MG63 (cell line): ENCODE measurements around the gene HTRA1. TPM values are rescaled to one million over a fixed set of nuclear protein-coding genes. Genes with fewer than 3 reads are reported as not detected.

Source experiments
- DNase-seq: peaks from one replicate; pipeline ENCODE4 v3.0.0-alpha.2; 2020
- H3K27me3 ChIP-seq: fragments of 250-450 bp; sonication (Bioruptor Pico); 2 replicates; pipeline ENCODE4 v1.5.1; 2020; ENCODE audit warnings: mild to moderate bottlenecking, moderate library complexity
- H3K36me3 ChIP-seq: fragments of 250-450 bp; sonication (Bioruptor Pico); 2 replicates; pipeline ENCODE4 v1.5.1; 2020; ENCODE audit warnings: mild to moderate bottlenecking, moderate library complexity
- H3K4me3 ChIP-seq: fragments of 250-450 bp; sonication (Bioruptor Pico); 2 replicates; pipeline ENCODE4 v1.5.1; 2020; ENCODE audit warnings: mild to moderate bottlenecking, moderate library complexity
- H3K9me3 ChIP-seq: fragments of 250-450 bp; sonication (Bioruptor Pico); 2 replicates; pipeline ENCODE4 v1.5.1; 2020; ENCODE audit warnings: mild to moderate bottlenecking, moderate library complexity
- total RNA-seq: library from RNA; depleted of rRNA; stranded (reverse); fragments of >200 nt; shearing (Covaris generic); gene quantifications from 2 replicates; pipeline ENCODE4 v1.2.3, GENCODE V29; 2014; ENCODE audit warnings: low replicate concordance

The HTRA1 gene
- total RNA-seq, 1 experiment from 2014 or later, result 26.0 TPM

GRCh38 chr10:122464250-122464510 is 2.8 kb downstream of the HTRA1 start:
- Histone ChIP-seq H3K9me3 (no peaks in the 10 kb centered on the region), H3K4me3 (no peak overlapping the region), H3K36me3 (no peaks in the 10 kb centered on the region), H3K27me3 (no peaks in the 10 kb centered on the region)
- DNase-seq, result no peak

- Histone ChIP-seq H3K36me3 (no peaks in the 10 kb centered on the region), H3K4me3 (no peak overlapping the region), H3K9me3 (no peaks in the 10 kb centered on the region), H3K27me3 (no peaks in the 10 kb centered on the region)
- DNase-seq, result no peak
Observed at GRCh38 chr10:122464586-122464985, 3.2 kb downstream of the HTRA1 start.

GRCh38 chr10:122465401-122466040 is 4.2 kb downstream of the HTRA1 start:
- no peaks in the 10 kb centered on the region for H3K36me3 ChIP-seq
- H3K9me3 ChIP-seq, result no peaks in the 10 kb centered on the region
- H3K4me3 ChIP-seq, result no peak overlapping the region
- no peak for DNase-seq
- no peaks in the 10 kb centered on the region for H3K27me3 ChIP-seq

- Histone ChIP-seq H3K36me3 (no peaks in the 10 kb centered on the region), H3K4me3 (no peak overlapping the region), H3K27me3 (no peaks in the 10 kb centered on the region), H3K9me3 (no peaks in the 10 kb centered on the region)
- DNase-seq, result no peak
Observed at GRCh38 chr10:122466951-122467381, 5.6 kb downstream of the HTRA1 start.

- Histone ChIP-seq H3K9me3 (no peaks in the 10 kb centered on the region), H3K36me3 (no peaks in the 10 kb centered on the region), H3K4me3 (no peak overlapping the region), H3K27me3 (no peaks in the 10 kb centered on the region)
- no peak for DNase-seq
Observed at GRCh38 chr10:122467701-122468100, 6.3 kb downstream of the HTRA1 start.

GRCh38 chr10:122468307-122468925 is 7.1 kb downstream of the HTRA1 start:
- no peaks in the 10 kb centered on the region for H3K27me3 ChIP-seq
- no peak overlapping the region for H3K4me3 ChIP-seq
- H3K36me3 ChIP-seq, result no peaks in the 10 kb centered on the region
- DNase-seq, result no peak
- H3K9me3 ChIP-seq, result no peaks in the 10 kb centered on the region

- H3K4me3 ChIP-seq, result no peak overlapping the region
- no peaks in the 10 kb centered on the region for H3K36me3 ChIP-seq
- no peaks in the 10 kb centered on the region for H3K9me3 ChIP-seq
- DNase-seq, result peak; percentile 78
- H3K27me3 ChIP-seq, result no peaks in the 10 kb centered on the region
Observed at GRCh38 chr10:122468926-122469781, 7.8 kb downstream of the HTRA1 start.

GRCh38 chr10:122469848-122470247 is 8.5 kb downstream of the HTRA1 start:
- H3K4me3 ChIP-seq, result no peak overlapping the region
- no peak for DNase-seq
- no peaks in the 10 kb centered on the region for H3K27me3 ChIP-seq
- H3K36me3 ChIP-seq, result no peaks in the 10 kb centered on the region
- no peaks in the 10 kb centered on the region for H3K9me3 ChIP-seq

- Histone ChIP-seq H3K4me3 (no peak overlapping the region), H3K36me3 (no peaks in the 10 kb centered on the region), H3K9me3 (no peaks in the 10 kb centered on the region), H3K27me3 (no peaks in the 10 kb centered on the region)
- no peak for DNase-seq
Observed at GRCh38 chr10:122471531-122472177, 10.3 kb downstream of the HTRA1 start.

GRCh38 chr10:122473116-122473515 is 11.8 kb downstream of the HTRA1 start:
- no peak for DNase-seq
- Histone ChIP-seq H3K9me3 (no peaks in the 10 kb centered on the region), H3K36me3 (no peaks in the 10 kb centered on the region), H3K4me3 (no peak overlapping the region), H3K27me3 (no peaks in the 10 kb centered on the region)

GRCh38 chr10:122474131-122474818 is 12.9 kb downstream of the HTRA1 start:
- no peak for DNase-seq
- H3K36me3 ChIP-seq, result no peaks in the 10 kb centered on the region
- H3K4me3 ChIP-seq, result no peak overlapping the region
- H3K27me3 ChIP-seq, result no peaks in the 10 kb centered on the region
- no peaks in the 10 kb centered on the region for H3K9me3 ChIP-seq

GRCh38 chr10:122475100-122475499 is 13.7 kb downstream of the HTRA1 start:
- Histone ChIP-seq H3K9me3 (no peaks in the 10 kb centered on the region), H3K4me3 (no peak overlapping the region), H3K27me3 (no peaks in the 10 kb centered on the region), H3K36me3 (no peaks in the 10 kb centered on the region)
- DNase-seq, result peak; percentile 60

- no peaks in the 10 kb centered on the region for H3K9me3 ChIP-seq
- H3K27me3 ChIP-seq, result no peaks in the 10 kb centered on the region
- H3K4me3 ChIP-seq, result no peak overlapping the region
- DNase-seq, result no peak
- no peaks in the 10 kb centered on the region for H3K36me3 ChIP-seq
Observed at GRCh38 chr10:122475591-122476332, 14.4 kb downstream of the HTRA1 start.

GRCh38 chr10:122476333-122476695 is 15.0 kb downstream of the HTRA1 start:
- H3K27me3 ChIP-seq, result no peaks in the 10 kb centered on the region
- H3K36me3 ChIP-seq, result no peaks in the 10 kb centered on the region
- DNase-seq, result no peak
- no peaks in the 10 kb centered on the region for H3K9me3 ChIP-seq
- H3K4me3 ChIP-seq, result no peak overlapping the region

GRCh38 chr10:122477436-122477835 is 16.1 kb downstream of the HTRA1 start:
- no peaks in the 10 kb centered on the region for H3K9me3 ChIP-seq
- H3K4me3 ChIP-seq, result no peak overlapping the region
- no peaks in the 10 kb centered on the region for H3K36me3 ChIP-seq
- DNase-seq, result no peak
- H3K27me3 ChIP-seq, result no peaks in the 10 kb centered on the region

GRCh38 chr10:122478971-122479370 is 17.6 kb downstream of the HTRA1 start:
- Histone ChIP-seq H3K36me3 (no peaks in the 10 kb centered on the region), H3K4me3 (no peak overlapping the region), H3K9me3 (no peaks in the 10 kb centered on the region), H3K27me3 (no peaks in the 10 kb centered on the region)
- DNase-seq, result no peak
